Trophoblast cell (in vitro differentiated cells and primary cell): ENCODE measurements around the gene NADSYN1.

ENCODE experiments used
- DNase-seq, 2 donors: peaks; one replicate each; pipeline ENCODE4 v3.0.0-alpha.2; 2016
- H2AFZ ChIP-seq: 2 replicates; pipeline ENCODE4 v1.6.1; 2013; ENCODE audit warnings: low read length, moderate library complexity, mild to moderate bottlenecking; ENCODE audit not compliant: insufficient read depth, poor library complexity
- H2AK5ac ChIP-seq: 2 replicates; pipeline ENCODE4 v1.6.1; 2013; ENCODE audit warnings: mild to moderate bottlenecking, low read length
- H2BK120ac ChIP-seq: 2 replicates; pipeline ENCODE4 v1.6.1; 2013; ENCODE audit warnings: low read length, mild to moderate bottlenecking, moderate library complexity; ENCODE audit not compliant: insufficient read depth, poor library complexity
- H2BK12ac ChIP-seq: 2 replicates; pipeline ENCODE4 v1.6.1; 2013; ENCODE audit warnings: mild to moderate bottlenecking, low read length, moderate library complexity
- H2BK5ac ChIP-seq: 2 replicates; pipeline ENCODE4 v1.6.1; 2013; ENCODE audit warnings: low read length, low read depth, moderate library complexity, mild to moderate bottlenecking; ENCODE audit not compliant: poor library complexity
- H3K14ac ChIP-seq: 2 replicates; pipeline ENCODE4 v1.6.1; 2013; ENCODE audit warnings: mild to moderate bottlenecking, low read length
- H3K18ac ChIP-seq: 2 replicates; pipeline ENCODE4 v1.6.1; 2013; ENCODE audit warnings: mild to moderate bottlenecking, low read length
- H3K23ac ChIP-seq: 2 replicates; pipeline ENCODE4 v1.6.1; 2013; ENCODE audit warnings: low read length
- H3K27ac ChIP-seq: 2 replicates; pipeline ENCODE4 v1.5.1; 2013; ENCODE audit warnings: low read depth, mild to moderate bottlenecking, inconsistent platforms, low read length, moderate library complexity
- H3K27me3 ChIP-seq: 2 replicates; pipeline ENCODE4 v1.6.1; 2013; ENCODE audit warnings: inconsistent platforms, mild to moderate bottlenecking, low read length, moderate library complexity; ENCODE audit not compliant: insufficient read depth
- H3K36me3 ChIP-seq, 2 experiments: 1 replicate in 1 of 2; 2 replicates in 1 of 2; pipeline ENCODE4 v1.6.1; 2013; ENCODE audit warnings: low read length in 2 of 2, mild to moderate bottlenecking in 2 of 2, moderate library complexity in 1 of 2; ENCODE audit not compliant: insufficient read depth in 2 of 2, control insufficient read depth in 1 of 2
- H3K4ac ChIP-seq: 2 replicates; pipeline ENCODE4 v1.6.1; 2013; ENCODE audit warnings: low read depth, mild to moderate bottlenecking, low read length, moderate library complexity
- H3K4me1 ChIP-seq, 2 experiments: 1 replicate in 1 of 2; 2 replicates in 1 of 2; pipeline ENCODE4 v1.6.1; 2013; ENCODE audit warnings: low read length in 2 of 2, mild to moderate bottlenecking in 2 of 2, moderate library complexity in 1 of 2; ENCODE audit not compliant: insufficient read depth in 2 of 2, control insufficient read depth in 1 of 2
- H3K4me2 ChIP-seq: 2 replicates; pipeline ENCODE4 v1.6.1; 2013; ENCODE audit warnings: inconsistent platforms, mild to moderate bottlenecking, low read length, moderate library complexity
- H3K4me3 ChIP-seq: 2 replicates; pipeline ENCODE4 v1.5.1; 2013; ENCODE audit warnings: mild to moderate bottlenecking, low read depth, low read length, inconsistent platforms
- H3K79me1 ChIP-seq: one replicate; pipeline ENCODE4 v1.6.1; 2013; ENCODE audit warnings: low read length
- H3K79me2 ChIP-seq: 2 replicates; pipeline ENCODE4 v1.6.1; 2013; ENCODE audit warnings: low read length, mild to moderate bottlenecking; ENCODE audit not compliant: control insufficient read depth, insufficient read depth, poor library complexity
- H3K9ac ChIP-seq: 2 replicates; pipeline ENCODE4 v1.6.1; 2013; ENCODE audit warnings: mild to moderate bottlenecking, low read length
- H3K9me3 ChIP-seq: 2 replicates; pipeline ENCODE4 v1.6.1; 2013; ENCODE audit warnings: low read depth, mild to moderate bottlenecking, control low read depth, inconsistent platforms, low read length; ENCODE audit not compliant: insufficient read depth
- H4K12ac ChIP-seq: 2 replicates; pipeline ENCODE4 v1.6.1; 2013; ENCODE audit warnings: low read depth, mild to moderate bottlenecking, low read length, moderate library complexity
- H4K8ac ChIP-seq: 2 replicates; pipeline ENCODE4 v1.6.1; 2013; ENCODE audit warnings: low read depth, mild to moderate bottlenecking, low read length, moderate library complexity
- H4K91ac ChIP-seq: one replicate; pipeline ENCODE4 v1.6.1; 2013; ENCODE audit warnings: low read depth, mild to moderate bottlenecking, low read length, moderate library complexity
- WGBS: extraction: QIAGEN DNeasy Blood & Tissue Kit; methylation state at CpG from one replicate; pipeline ENCODE4 v1.1.7; 2013; ENCODE audit warnings: missing lambda C conversion rate; ENCODE audit not compliant: insufficient read length, insufficient coverage; ENCODE audit errors: extremely low coverage; 5-methylcytosine and 5-hydroxymethylcytosine counted together

Gene NADSYN1

GRCh38 chr11:71448257-71449171 is 4.5 kb upstream of the NADSYN1 start, which contains the start of gene DHCR7:
TSS of gene DHCR7 (minus strand) at chr11:71448393. CDS start at chr11:71444952, 3,441 bp downstream.
- Histone ChIP-seq H3K9ac (peak within 1 kb of the TSS; percentile 77), H3K18ac (peak within 1 kb of the TSS; percentile 95), H2BK5ac (peak within 1 kb of the TSS; percentile 67), H2AK5ac (peak within 1 kb of the TSS; percentile 62), H3K79me2 (peaks cover 15% of the 10 kb centered on the region), H2BK120ac (peak within 1 kb of the TSS; percentile 82), H3K27me3 (no peaks in the 10 kb centered on the region), H3K79me1 (peaks cover 16% of the 10 kb centered on the region), H3K27ac (peak within 1 kb of the TSS; percentile 83), H3K4ac (peak within 1 kb of the TSS; percentile 77), H3K23ac (no peak within 1 kb of the TSS), H4K91ac (peak within 1 kb of the TSS; percentile 85), H3K36me3 (peaks cover 22% of the 10 kb centered on the region in 2 experiments), H3K9me3 (peaks cover 2% of the 10 kb centered on the region), H2AFZ (peak within 1 kb of the TSS; percentile 95), H3K4me2 (peak within 1 kb of the TSS; percentile 77), H3K14ac (peak within 1 kb of the TSS; percentile 93), H3K4me1 (peaks cover 11 to 15% of the 10 kb centered on the region in 2 experiments), H4K12ac (peak within 1 kb of the TSS; percentile 82), H2BK12ac (peak within 1 kb of the TSS; percentile 1), H4K8ac (peak within 1 kb of the TSS; percentile 76), H3K4me3 (peak within 1 kb of the TSS; percentile 99)
- no CpG with 5 or more reads among the region's 78 CpGs for WGBS
- DNase-seq = peak; percentile 92 to 93

- H3K23ac ChIP-seq = no peak overlapping the region
- peaks cover 12% of the 10 kb centered on the region in 2 experiments for H3K36me3 ChIP-seq
- H3K18ac ChIP-seq = no peak overlapping the region
- WGBS = no CpG with 5 or more reads among the region's 6 CpGs
- peak overlapping the region; percentile 24 for H3K4ac ChIP-seq
- H4K91ac ChIP-seq = no peak overlapping the region
- no peak overlapping the region for H2AK5ac ChIP-seq
- H4K8ac ChIP-seq = no peak overlapping the region
- H3K9me3 ChIP-seq = no peaks in the 10 kb centered on the region
- H4K12ac ChIP-seq = no peak overlapping the region
- H3K27ac ChIP-seq = no peak overlapping the region
- no peak overlapping the region for H3K4me3 ChIP-seq
- H2BK120ac ChIP-seq = no peak overlapping the region
- H2BK12ac ChIP-seq = no peak overlapping the region
- DNase-seq = no peak
- H3K4me1 ChIP-seq = peaks cover 11 to 19% of the 10 kb centered on the region in 2 experiments
- no peak overlapping the region for H3K14ac ChIP-seq
- peaks cover 17% of the 10 kb centered on the region for H3K79me2 ChIP-seq
- H3K79me1 ChIP-seq = peaks cover 17% of the 10 kb centered on the region
- H2AFZ ChIP-seq = no peak overlapping the region
- H3K9ac ChIP-seq = no peak overlapping the region
- H3K27me3 ChIP-seq = no peaks in the 10 kb centered on the region
- H2BK5ac ChIP-seq = no peak overlapping the region
- peak overlapping the region; percentile 77 for H3K4me2 ChIP-seq
These were observed 3.4 kb upstream of the NADSYN1 start for GRCh38 chr11:71449596-71449995.

- Histone ChIP-seq H2AK5ac (no peak overlapping the region), H3K23ac (no peak overlapping the region), H3K79me2 (peaks cover 17% of the 10 kb centered on the region), H2AFZ (no peak overlapping the region), H3K9ac (no peak overlapping the region), H3K9me3 (no peaks in the 10 kb centered on the region), H2BK12ac (no peak overlapping the region), H3K4me3 (no peak overlapping the region), H3K4ac (no peak overlapping the region), H2BK5ac (no peak overlapping the region), H3K36me3 (peaks cover 9% of the 10 kb centered on the region in 2 experiments), H3K14ac (no peak overlapping the region), H3K18ac (no peak overlapping the region), H3K79me1 (peaks cover 17% of the 10 kb centered on the region), H3K27ac (no peak overlapping the region), H3K27me3 (no peaks in the 10 kb centered on the region), H3K4me1 (peaks cover 11 to 19% of the 10 kb centered on the region in 2 experiments), H2BK120ac (no peak overlapping the region), H4K91ac (no peak overlapping the region), H4K12ac (no peak overlapping the region), H4K8ac (no peak overlapping the region), H3K4me2 (no peak overlapping the region)
- no CpG with 5 or more reads among the region's 2 CpGs for WGBS
- no peak for DNase-seq
These were observed 2.5 kb upstream of the NADSYN1 start for GRCh38 chr11:71450507-71450906.

- Histone ChIP-seq H3K4ac (no peak overlapping the region), H3K36me3 (peaks cover 8 to 10% of the 10 kb centered on the region in 2 experiments), H3K9ac (no peak overlapping the region), H3K23ac (no peak overlapping the region), H2BK5ac (no peak overlapping the region), H3K4me2 (no peak overlapping the region), H2AFZ (no peak overlapping the region), H4K8ac (no peak overlapping the region), H2BK120ac (no peak overlapping the region), H3K14ac (no peak overlapping the region), H4K91ac (no peak overlapping the region), H3K27ac (no peak overlapping the region), H3K27me3 (no peaks in the 10 kb centered on the region), H3K79me2 (peaks cover 17% of the 10 kb centered on the region), H3K4me1 (peaks cover 11 to 19% of the 10 kb centered on the region in 2 experiments), H3K79me1 (peaks cover 17% of the 10 kb centered on the region), H3K4me3 (no peak overlapping the region), H3K18ac (no peak overlapping the region), H2AK5ac (no peak overlapping the region), H4K12ac (no peak overlapping the region), H3K9me3 (no peaks in the 10 kb centered on the region), H2BK12ac (no peak overlapping the region)
- DNase-seq = no peak
- no CpG with 5 or more reads among the region's 3 CpGs for WGBS
These were observed 2.1 kb upstream of the NADSYN1 start for GRCh38 chr11:71450939-71451338.
